ENCODE measurements around the gene FAM20C. TPM values are rescaled to one million over a fixed set of nuclear protein-coding genes. Genes with fewer than 3 reads are reported as not detected.

The FAM20C gene
- total RNA-seq, 1 experiment from 2014 or later: 34.0 TPM

DNA sequence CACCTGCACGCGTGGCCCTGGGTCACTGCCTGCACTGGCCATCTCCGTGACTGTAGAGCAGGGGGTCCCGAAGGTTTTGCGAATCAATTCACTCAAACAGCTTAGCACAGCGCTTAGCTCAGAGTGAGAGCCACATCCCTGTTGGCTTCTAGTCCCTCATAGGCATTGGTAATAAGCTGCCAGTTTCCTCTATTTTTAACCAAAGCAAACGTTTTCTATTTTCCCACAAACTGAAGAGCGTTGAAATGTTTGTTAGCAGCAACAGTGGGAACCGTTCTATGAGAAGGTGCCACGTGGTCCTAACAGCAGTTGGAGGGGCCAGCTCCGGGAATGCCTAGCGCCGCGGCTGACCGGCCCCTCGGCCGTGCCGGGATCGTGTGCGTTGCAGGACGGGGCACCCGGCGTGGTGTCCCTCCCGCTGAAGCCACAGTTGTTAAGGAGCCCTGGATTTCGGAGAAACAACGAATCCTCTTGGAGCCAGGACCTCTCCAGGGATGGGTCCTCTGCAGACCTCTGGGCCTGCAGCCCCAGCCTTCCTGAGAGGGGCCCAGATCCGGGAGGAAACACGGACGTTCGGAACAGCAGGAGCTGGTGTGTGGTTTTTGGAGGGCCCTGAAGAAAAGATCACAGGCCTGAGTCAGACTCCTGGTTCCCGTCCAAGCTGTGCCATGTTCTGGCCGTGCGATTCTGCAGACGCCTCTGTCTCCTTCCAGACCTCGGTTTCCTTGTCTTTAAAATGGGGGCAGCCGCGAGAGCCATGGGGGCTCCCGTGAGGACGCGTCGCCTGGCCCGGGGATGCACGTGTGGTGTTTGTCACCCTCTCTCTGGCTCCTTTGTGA, 40.3 kb downstream of the FAM20C start:
- H3K36me3 ChIP-seq (ENCODE audit: control insufficient read depth, insufficient read depth, low read length): no peaks in the 10 kb centered on the region; the same call in 1 of the 2 replicates
- Mint-ChIP-seq H3K4me3 (ENCODE audit: unreplicated experiment) (no peak overlapping the region), H3K27ac (ENCODE audit: unreplicated experiment) (no peak overlapping the region), H3K9me3 (ENCODE audit: unreplicated experiment) (no peaks in the 10 kb centered on the region), H3K4me1 (ENCODE audit: low read depth, unreplicated experiment) (no peaks in the 10 kb centered on the region), H3K27me3 (ENCODE audit: insufficient read depth, unreplicated experiment) (no peaks in the 10 kb centered on the region), H3K36me3 (ENCODE audit: insufficient read depth, unreplicated experiment) (peaks cover 6% of the 10 kb centered on the region)
- H3K9me3 ChIP-seq: no peaks in the 10 kb centered on the region
- no peak for DNase-seq
- H3K27me3 ChIP-seq (replicated peaks; ENCODE audit: control insufficient read depth, insufficient read depth, low read length): no peaks in the 10 kb centered on the region
- CTCF ChIA-PET: interaction anchor here (0.6 kb wide), 1 partner anchor 102 kb away, joined by 4 read pairs; no protein-coding TSS in a partner anchor
- peaks cover 22% of the 10 kb centered on the region for H3K4me1 ChIP-seq
- POLR2A ChIA-PET: no interaction called here
- no peak overlapping the region for H3K4me3 ChIP-seq (ENCODE audit: low read depth, low read length)
- intact Hi-C loops (cut with micrococcal nuclease; ENCODE audit: unreplicated experiment): no loop called here
- TF ChIP-seq, protein P1, sequence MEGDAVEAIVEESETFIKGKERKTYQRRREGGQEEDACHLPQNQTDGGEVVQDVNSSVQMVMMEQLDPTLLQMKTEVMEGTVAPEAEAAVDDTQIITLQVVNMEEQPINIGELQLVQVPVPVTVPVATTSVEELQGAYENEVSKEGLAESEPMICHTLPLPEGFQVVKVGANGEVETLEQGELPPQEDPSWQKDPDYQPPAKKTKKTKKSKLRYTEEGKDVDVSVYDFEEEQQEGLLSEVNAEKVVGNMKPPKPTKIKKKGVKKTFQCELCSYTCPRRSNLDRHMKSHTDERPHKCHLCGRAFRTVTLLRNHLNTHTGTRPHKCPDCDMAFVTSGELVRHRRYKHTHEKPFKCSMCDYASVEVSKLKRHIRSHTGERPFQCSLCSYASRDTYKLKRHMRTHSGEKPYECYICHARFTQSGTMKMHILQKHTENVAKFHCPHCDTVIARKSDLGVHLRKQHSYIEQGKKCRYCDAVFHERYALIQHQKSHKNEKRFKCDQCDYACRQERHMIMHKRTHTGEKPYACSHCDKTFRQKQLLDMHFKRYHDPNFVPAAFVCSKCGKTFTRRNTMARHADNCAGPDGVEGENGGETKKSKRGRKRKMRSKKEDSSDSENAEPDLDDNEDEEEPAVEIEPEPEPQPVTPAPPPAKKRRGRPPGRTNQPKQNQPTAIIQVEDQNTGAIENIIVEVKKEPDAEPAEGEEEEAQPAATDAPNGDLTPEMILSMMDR (IDR thresholded peaks at IDR 0.05; ENCODE audit: insufficient read depth in 1 of 2, low read depth in 1 of 2, low read length in 1 of 2, severe bottlenecking in 1 of 2, unreplicated experiment in 1 of 2): no peak
- BruUV-seq (replicated peaks): no TSS peak

GRCh38 chr7:233249-234035, 41.1 kb downstream of the FAM20C start:
- Histone ChIP-seq H3K4me3 (ENCODE audit: low read depth, low read length) (no peak overlapping the region), H3K4me1 (peaks cover 22% of the 10 kb centered on the region), H3K9me3 (no peaks in the 10 kb centered on the region), H3K36me3 (ENCODE audit: control insufficient read depth, insufficient read depth, low read length) (no peaks in the 10 kb centered on the region; the same call in 1 of the 2 replicates), H3K27me3 (replicated peaks; ENCODE audit: control insufficient read depth, insufficient read depth, low read length) (no peaks in the 10 kb centered on the region)
- ChIA-PET POLR2A (no interaction called here), CTCF (no interaction called here)
- H3K27me3 Mint-ChIP-seq (ENCODE audit: insufficient read depth, unreplicated experiment): no peaks in the 10 kb centered on the region
- H3K27ac Mint-ChIP-seq (ENCODE audit: unreplicated experiment): no peak overlapping the region
- intact Hi-C loops (cut with micrococcal nuclease; ENCODE audit: unreplicated experiment): no loop called here
- H3K9me3 Mint-ChIP-seq (ENCODE audit: unreplicated experiment): no peaks in the 10 kb centered on the region
- no peak overlapping the region for H3K4me3 Mint-ChIP-seq (ENCODE audit: unreplicated experiment)
- DNase-seq: no peak
- peaks cover 6% of the 10 kb centered on the region for H3K36me3 Mint-ChIP-seq (ENCODE audit: insufficient read depth, unreplicated experiment)
- BruUV-seq (replicated peaks): no TSS peak
- TF ChIP-seq, protein P1 (IDR thresholded peaks at IDR 0.05; ENCODE audit: insufficient read depth in 1 of 2, low read depth in 1 of 2, low read length in 1 of 2, severe bottlenecking in 1 of 2, unreplicated experiment in 1 of 2): no peak
- no peaks in the 10 kb centered on the region for H3K4me1 Mint-ChIP-seq (ENCODE audit: low read depth, unreplicated experiment)

- Histone ChIP-seq H3K36me3 (ENCODE audit: control insufficient read depth, insufficient read depth, low read length) (no peaks in the 10 kb centered on the region; the same call in 1 of the 2 replicates), H3K27me3 (replicated peaks; ENCODE audit: control insufficient read depth, insufficient read depth, low read length) (no peaks in the 10 kb centered on the region), H3K9me3 (no peaks in the 10 kb centered on the region), H3K4me1 (peaks cover 22% of the 10 kb centered on the region), H3K4me3 (ENCODE audit: low read depth, low read length) (no peak overlapping the region)
- Mint-ChIP-seq H3K4me3 (ENCODE audit: unreplicated experiment) (no peak overlapping the region), H3K36me3 (ENCODE audit: insufficient read depth, unreplicated experiment) (peaks cover 6% of the 10 kb centered on the region), H3K4me1 (ENCODE audit: low read depth, unreplicated experiment) (no peaks in the 10 kb centered on the region), H3K27ac (ENCODE audit: unreplicated experiment) (peak overlapping the region; percentile 26), H3K27me3 (ENCODE audit: insufficient read depth, unreplicated experiment) (no peaks in the 10 kb centered on the region), H3K9me3 (ENCODE audit: unreplicated experiment) (no peaks in the 10 kb centered on the region)
- DNase-seq: no peak
- TF ChIP-seq, protein P1 (IDR thresholded peaks at IDR 0.05; ENCODE audit: insufficient read depth in 1 of 2, low read depth in 1 of 2, low read length in 1 of 2, severe bottlenecking in 1 of 2, unreplicated experiment in 1 of 2): no peak
- intact Hi-C loops (cut with micrococcal nuclease; ENCODE audit: unreplicated experiment): no loop called here
- POLR2A ChIA-PET: no interaction called here
- BruUV-seq (replicated peaks): no TSS peak
- CTCF ChIA-PET: no interaction called here
Measured at GRCh38 chr7:234051-234707, 41.8 kb downstream of the FAM20C start.

All from Caco-2 (cell line).